GM10266 (cell line): ENCODE results near the gene CCL7.
"Not testable (repeated sequence)": the region's sequence is repeated elsewhere in the genome, so short reads cannot be mapped to it uniquely, and the experiment has no call there.

Source experiments
- DNase-seq: peaks from one replicate; pipeline ENCODE4 v3.0.0; 2012; ENCODE audit errors: extremely low spot score
- CTCF ChIP-seq: IDR thresholded peaks from 2 replicates; pipeline ENCODE4 v1.5.1; 2012; ENCODE audit warnings: mild to moderate bottlenecking, low read depth; ENCODE audit not compliant: control insufficient read depth, insufficient read depth; ENCODE audit errors: missing control alignments

The CCL7 gene

GRCh38 chr17:34269969-34270368 lies at the start of gene CCL7:
CCL7 (plus strand) TSS chr17:34270221; CDS start chr17:34270291, 70 bp downstream.
- no peak for TF ChIP-seq CTCF
- DNase-seq, result no peak

GRCh38 chr17:34220752-34221395 lies 49.1 kb upstream of the CCL7 start:
- TF ChIP-seq CTCF, result no peak

GRCh38 chr17:34221411-34221810 lies 48.6 kb upstream of the CCL7 start:
- DNase-seq, result no peak
- TF ChIP-seq CTCF, result no peak

More at GRCh38 chr17:34220752-34221395, 49.1 kb upstream of the CCL7 start:
- no peak for DNase-seq

GRCh38 chr17:34222722-34223497 lies 47.1 kb upstream of the CCL7 start:
- no peak for DNase-seq
- TF ChIP-seq CTCF, result no peak

- TF ChIP-seq CTCF, result no peak
- DNase-seq, result no peak
Measured at GRCh38 chr17:34225046-34225445, 45.0 kb upstream of the CCL7 start.

- no peak for DNase-seq
- no peak for TF ChIP-seq CTCF
Measured at GRCh38 chr17:34226011-34226743, 43.8 kb upstream of the CCL7 start.

GRCh38 chr17:34226744-34227034 lies 43.3 kb upstream of the CCL7 start:
- no peak for TF ChIP-seq CTCF
- no peak for DNase-seq

- not testable (repeated sequence) for DNase-seq
Measured at GRCh38 chr17:34227293-34227692, 42.7 kb upstream of the CCL7 start.
